Thyroid gland (tissue), 4 donors: ENCODE measurements around the gene SFXN5. TPM values are rescaled to one million over a fixed set of nuclear protein-coding genes. Genes with fewer than 3 reads are reported as not detected.

ENCODE experiments used
- DNase-seq, 2 donors: peaks; one replicate each; pipeline ENCODE4 v3.0.0-alpha.2; 2019
- H3K27ac ChIP-seq, 3 donors: fragments of 200-600 bp; sonication (generic); 1 replicate in 2 of 3; 2 replicates in 1 of 3; pipeline ENCODE4 v1.5.1; 2016 to 2019; ENCODE audit warnings: mild to moderate bottlenecking in 1 of 3, moderate library complexity in 1 of 3
- H3K27me3 ChIP-seq: fragments of 200-600 bp; sonication (generic); one replicate; pipeline ENCODE4 v1.5.1; 2019
- H3K36me3 ChIP-seq, 2 donors: fragments of 200-600 bp; sonication (generic); one replicate each; pipeline ENCODE4 v1.5.1; 2016 to 2019
- H3K4me1 ChIP-seq, 2 donors: fragments of 200-600 bp; sonication (generic); one replicate each; pipeline ENCODE4 v1.5.1; 2017 to 2019
- H3K4me3 ChIP-seq, 3 donors: fragments of 200-600 bp; sonication (generic); replicated peaks in 1 of 3; 1 replicate in 2 of 3; 2 replicates in 1 of 3; pipeline ENCODE4 v1.5.1; 2016; ENCODE audit warnings: mild to moderate bottlenecking in 1 of 3
- H3K9me3 ChIP-seq: fragments of 200-600 bp; sonication (generic); one replicate; pipeline ENCODE4 v1.5.1; 2017
- POLR2A ChIP-seq, 2 donors: fragments of 450-650 bp; IDR thresholded peaks; one replicate each; pipeline ENCODE4 v1.6.1; 2017; ENCODE audit warnings: antibody characterized with exemption in 2 of 2, mild to moderate bottlenecking in 2 of 2, moderate library complexity in 1 of 2
- WGBS, 2 donors: methylation state at CpG; one replicate each; pipeline ENCODE4 v1.1.5; 2017; 5-methylcytosine and 5-hydroxymethylcytosine counted together
- intact Hi-C: fragments of 100-400 bp; cut with DNase I; formaldehyde crosslinking; loops from one replicate; pipeline ENCODE4 v1.15.1; 2023
- total RNA-seq, 4 donors: library from RNA; depleted of rRNA; stranded (reverse); fragments of >200 nt; gene quantifications; one replicate each; pipeline ENCODE4 v1.2.3, GENCODE V29; 2016
- TF ChIP-seq, protein P1 (sequence below), 6 experiments: fragments of 200-600 bp in 3 of 6; fragments of 450-650 bp in 3 of 6; sonication (generic) in 3 of 6; IDR thresholded peaks; one replicate each; pipeline ENCODE4 v1.5.1; 2016 to 2019; ENCODE audit warnings: antibody characterized with exemption in 6 of 6, mild to moderate bottlenecking in 2 of 6, inconsistent platforms in 1 of 6, moderate library complexity in 1 of 6

SFXN5 gene
- total RNA-seq, 4 donors from 2014 or later = 10.3 to 17.2 (median 16.5) TPM

DNA sequence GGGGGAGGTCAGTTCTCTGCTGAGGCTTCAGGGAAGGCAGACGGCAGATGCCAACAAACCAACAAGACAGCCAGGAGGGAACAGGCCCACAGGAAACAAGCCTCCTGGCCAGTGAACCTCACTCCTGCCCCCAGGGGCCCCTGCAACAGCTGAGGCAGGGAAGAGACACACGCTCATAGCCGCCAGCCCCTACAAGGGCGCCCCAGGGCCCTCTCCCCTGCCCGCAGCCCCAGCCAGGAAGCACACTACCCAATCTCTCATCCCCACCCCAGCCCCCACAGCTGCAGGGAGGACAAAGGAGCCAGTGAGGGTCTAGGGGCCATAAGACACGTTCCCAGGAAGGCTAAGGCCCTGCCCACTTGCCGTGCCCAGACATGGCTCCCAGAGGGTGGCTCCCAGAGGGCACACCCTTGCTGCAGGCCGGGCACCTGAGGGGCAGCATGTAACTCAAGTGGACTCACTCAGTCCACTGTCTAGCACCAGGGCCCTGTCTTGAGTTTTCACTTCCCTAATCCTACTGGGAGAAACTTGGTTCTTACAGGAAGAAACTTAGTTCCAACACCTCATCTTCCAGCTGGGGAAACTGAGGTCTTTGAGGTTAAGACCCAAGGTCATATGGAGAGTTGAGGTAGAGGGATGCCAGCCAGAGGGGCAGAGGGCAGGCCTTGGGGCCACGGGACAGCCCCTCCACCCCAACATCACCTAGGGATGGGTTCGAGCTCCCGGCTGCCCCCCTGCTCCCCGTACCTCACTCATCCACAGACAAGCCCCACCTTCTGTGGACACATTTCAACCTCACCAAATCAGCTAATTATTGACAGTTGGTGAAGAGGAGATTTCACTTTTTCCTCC, 116.9 kb downstream of the SFXN5 start:
- no peak for DNase-seq
- Histone ChIP-seq H3K36me3 (no peaks in the 10 kb centered on the region), H3K9me3 (no peaks in the 10 kb centered on the region), H3K27ac (no peak overlapping the region), H3K4me1 (no peaks in the 10 kb centered on the region), H3K27me3 (no peaks in the 10 kb centered on the region), H3K4me3 (no peak overlapping the region)
- intact Hi-C loops = no loop called here
- 82 to 89% methylated on average over 10 to 12 of the region's 12 CpGs for WGBS, 2 donors
- TF ChIP-seq POLR2A (IDR thresholded peaks at IDR 0.05) = no peak
- TF ChIP-seq, protein P1, sequence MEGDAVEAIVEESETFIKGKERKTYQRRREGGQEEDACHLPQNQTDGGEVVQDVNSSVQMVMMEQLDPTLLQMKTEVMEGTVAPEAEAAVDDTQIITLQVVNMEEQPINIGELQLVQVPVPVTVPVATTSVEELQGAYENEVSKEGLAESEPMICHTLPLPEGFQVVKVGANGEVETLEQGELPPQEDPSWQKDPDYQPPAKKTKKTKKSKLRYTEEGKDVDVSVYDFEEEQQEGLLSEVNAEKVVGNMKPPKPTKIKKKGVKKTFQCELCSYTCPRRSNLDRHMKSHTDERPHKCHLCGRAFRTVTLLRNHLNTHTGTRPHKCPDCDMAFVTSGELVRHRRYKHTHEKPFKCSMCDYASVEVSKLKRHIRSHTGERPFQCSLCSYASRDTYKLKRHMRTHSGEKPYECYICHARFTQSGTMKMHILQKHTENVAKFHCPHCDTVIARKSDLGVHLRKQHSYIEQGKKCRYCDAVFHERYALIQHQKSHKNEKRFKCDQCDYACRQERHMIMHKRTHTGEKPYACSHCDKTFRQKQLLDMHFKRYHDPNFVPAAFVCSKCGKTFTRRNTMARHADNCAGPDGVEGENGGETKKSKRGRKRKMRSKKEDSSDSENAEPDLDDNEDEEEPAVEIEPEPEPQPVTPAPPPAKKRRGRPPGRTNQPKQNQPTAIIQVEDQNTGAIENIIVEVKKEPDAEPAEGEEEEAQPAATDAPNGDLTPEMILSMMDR (IDR thresholded peaks at IDR 0.05) = no peak

DNA sequence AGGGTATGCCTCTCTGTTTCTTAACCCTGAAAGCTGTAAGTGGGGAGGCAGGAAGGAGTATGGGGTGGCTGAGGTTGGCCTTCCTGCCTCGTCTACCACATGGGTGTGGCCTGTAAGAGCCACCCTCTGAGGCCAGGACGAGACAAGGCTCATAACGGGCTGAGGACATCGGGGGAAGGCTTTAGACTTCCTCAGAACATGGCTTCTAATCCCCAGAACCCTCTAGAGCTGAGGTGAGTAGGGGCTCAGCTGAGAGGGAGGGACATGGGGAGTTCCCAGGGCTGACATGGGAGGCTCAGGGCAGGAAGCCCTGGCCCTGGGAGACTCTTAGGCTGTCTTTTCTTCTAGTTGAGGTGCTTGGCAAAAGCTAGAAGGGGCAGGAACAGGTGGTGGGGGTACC, 117.5 kb downstream of the SFXN5 start:
- no peaks in the 10 kb centered on the region for H3K36me3 ChIP-seq
- H3K4me3 ChIP-seq = no peak overlapping the region
- H3K27me3 ChIP-seq = no peaks in the 10 kb centered on the region
- DNase-seq = no peak
- WGBS, 2 donors = 74 to 82% methylated on average over 4 of the region's 4 CpGs
- H3K4me1 ChIP-seq = no peaks in the 10 kb centered on the region
- intact Hi-C loops = no loop called here
- no peak overlapping the region for H3K27ac ChIP-seq
- no peaks in the 10 kb centered on the region for H3K9me3 ChIP-seq
- TF ChIP-seq POLR2A (IDR thresholded peaks at IDR 0.05) = no peak
- TF ChIP-seq, protein P1 (IDR thresholded peaks at IDR 0.05) = no peak

DNA sequence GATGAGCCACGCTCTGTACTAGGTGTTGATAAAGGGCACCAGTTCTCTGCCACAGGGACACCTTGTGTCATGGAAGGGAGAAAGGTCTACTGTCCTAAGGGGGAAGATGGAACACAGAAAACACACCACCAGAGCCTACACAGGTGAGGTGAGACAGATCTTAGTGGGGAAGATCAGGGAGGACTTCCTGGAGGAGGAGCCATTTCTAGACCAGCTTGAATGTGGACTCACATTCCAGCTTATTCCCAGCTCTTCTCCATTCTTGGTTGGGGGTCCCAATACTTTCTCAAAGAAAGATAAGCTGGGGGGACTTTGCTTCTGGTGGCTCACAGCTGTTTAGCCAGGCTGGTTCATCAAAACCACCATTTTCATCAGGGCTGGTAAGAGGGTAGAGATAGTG, 118.0 kb downstream of the SFXN5 start:
- TF ChIP-seq, protein P1 (IDR thresholded peaks at IDR 0.05) = no peak
- no peak for TF ChIP-seq POLR2A (IDR thresholded peaks at IDR 0.05)
- DNase-seq = no peak
- Histone ChIP-seq H3K27ac (no peak overlapping the region), H3K4me3 (no peak overlapping the region), H3K9me3 (no peaks in the 10 kb centered on the region), H3K36me3 (no peaks in the 10 kb centered on the region), H3K27me3 (no peaks in the 10 kb centered on the region), H3K4me1 (no peaks in the 10 kb centered on the region)
- 81 to 83% methylated on average over 1 of the region's 1 CpG for WGBS, 2 donors
- intact Hi-C loops = no loop called here

DNA sequence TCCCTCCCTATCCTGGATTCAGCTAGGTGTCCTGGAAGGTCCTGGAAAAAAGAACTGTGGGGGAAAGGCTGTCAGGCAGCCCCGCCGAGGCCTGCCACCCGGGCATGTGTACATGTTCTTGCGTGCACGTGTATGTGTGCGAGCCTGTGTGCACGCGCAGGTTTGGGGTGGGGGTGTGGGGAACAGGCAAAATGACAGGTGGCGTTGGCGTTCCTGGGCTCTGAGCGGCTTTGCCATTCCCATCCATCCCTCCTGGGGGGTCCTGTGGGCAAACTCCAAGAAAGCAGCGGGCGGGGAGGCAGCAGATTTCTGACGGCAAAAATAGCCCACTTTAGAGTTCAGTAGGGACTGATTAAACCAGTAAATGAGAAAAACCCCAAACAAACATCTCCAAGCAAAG, 118.6 kb downstream of the SFXN5 start:
- no peak overlapping the region for H3K4me3 ChIP-seq
- H3K27me3 ChIP-seq = no peaks in the 10 kb centered on the region
- no peak for DNase-seq
- H3K36me3 ChIP-seq = no peaks in the 10 kb centered on the region
- 89 to 92% methylated on average over 14 of the region's 14 CpGs for WGBS, 2 donors
- no peaks in the 10 kb centered on the region for H3K9me3 ChIP-seq
- intact Hi-C loops = no loop called here
- TF ChIP-seq, protein P1 (IDR thresholded peaks at IDR 0.05) = no peak
- no peak for TF ChIP-seq POLR2A (IDR thresholded peaks at IDR 0.05)
- no peaks in the 10 kb centered on the region for H3K4me1 ChIP-seq
- no peak overlapping the region for H3K27ac ChIP-seq

DNA sequence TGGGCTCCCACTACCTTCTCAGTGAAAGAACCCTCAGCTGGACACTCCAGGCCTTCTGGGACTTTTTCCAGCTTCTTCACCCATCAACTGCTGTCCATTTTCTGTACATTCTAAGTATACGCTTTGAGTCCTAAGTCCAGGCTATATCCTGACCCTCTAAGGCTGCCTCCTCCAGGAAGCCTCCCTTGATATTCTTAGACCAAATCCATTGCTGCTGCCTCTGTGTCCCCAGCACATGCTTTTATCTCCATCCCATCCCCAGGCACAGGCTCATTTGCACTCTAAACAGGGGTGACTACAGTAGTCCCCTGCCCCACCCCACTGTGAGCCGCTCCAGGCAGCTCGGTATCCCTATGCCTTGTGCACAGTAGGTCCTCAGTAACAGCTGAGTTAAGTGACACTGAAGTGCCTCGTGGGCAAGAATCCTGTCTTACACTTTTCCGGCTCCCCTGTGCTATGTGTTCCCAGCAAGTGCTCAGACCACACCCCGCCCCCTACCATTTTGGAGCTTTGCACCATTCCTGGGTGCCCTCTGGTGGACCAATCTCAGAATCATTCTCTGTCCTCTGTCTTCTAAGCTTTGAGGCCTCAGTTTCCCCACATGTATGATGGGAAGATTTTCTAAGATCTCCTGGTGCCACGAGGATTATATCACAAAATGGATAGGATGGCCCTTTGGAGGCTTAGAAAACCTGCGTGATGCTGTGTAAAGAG, 119.2 kb downstream of the SFXN5 start:
- TF ChIP-seq POLR2A (IDR thresholded peaks at IDR 0.05) = no peak
- TF ChIP-seq, protein P1 (IDR thresholded peaks at IDR 0.05) = no peak

More for the DNA sequence above, 119.2 kb downstream of the SFXN5 start:
- H3K4me1 ChIP-seq = no peaks in the 10 kb centered on the region
- H3K27ac ChIP-seq = no peak overlapping the region
- no peaks in the 10 kb centered on the region for H3K27me3 ChIP-seq
- H3K4me3 ChIP-seq = no peak overlapping the region
- intact Hi-C loops = no loop called here
- DNase-seq = no peak
- H3K9me3 ChIP-seq = no peaks in the 10 kb centered on the region
- no peaks in the 10 kb centered on the region for H3K36me3 ChIP-seq
- WGBS, 2 donors = 84 to 86% methylated on average over 8 of the region's 8 CpGs
